Fibroblast of pulmonary artery (primary cell): ENCODE data around the gene DCTD.

Experiments used
- DNase-seq: peaks from one replicate; pipeline ENCODE4 v3.0.0-alpha.2; 2010; ENCODE audit warnings: low read depth
- H3K4me3 ChIP-seq: replicated peaks from 2 replicates; pipeline ENCODE4 v1.5.1; 2011; ENCODE audit warnings: low read depth, mild to moderate bottlenecking, control low read depth, low read length, moderate library complexity
- CTCF ChIP-seq: IDR thresholded peaks from 2 replicates; pipeline ENCODE4 v1.5.1; 2011; ENCODE audit warnings: mild to moderate bottlenecking, control low read depth, low read length, inconsistent platforms; ENCODE audit errors: missing control alignments

DCTD gene

GRCh38 chr4:182875453-182876405, 41.5 kb downstream of the DCTD start:
- no peak for DNase-seq
- H3K4me3 ChIP-seq, result no peak overlapping the region
- TF ChIP-seq CTCF, result no peak

DNA sequence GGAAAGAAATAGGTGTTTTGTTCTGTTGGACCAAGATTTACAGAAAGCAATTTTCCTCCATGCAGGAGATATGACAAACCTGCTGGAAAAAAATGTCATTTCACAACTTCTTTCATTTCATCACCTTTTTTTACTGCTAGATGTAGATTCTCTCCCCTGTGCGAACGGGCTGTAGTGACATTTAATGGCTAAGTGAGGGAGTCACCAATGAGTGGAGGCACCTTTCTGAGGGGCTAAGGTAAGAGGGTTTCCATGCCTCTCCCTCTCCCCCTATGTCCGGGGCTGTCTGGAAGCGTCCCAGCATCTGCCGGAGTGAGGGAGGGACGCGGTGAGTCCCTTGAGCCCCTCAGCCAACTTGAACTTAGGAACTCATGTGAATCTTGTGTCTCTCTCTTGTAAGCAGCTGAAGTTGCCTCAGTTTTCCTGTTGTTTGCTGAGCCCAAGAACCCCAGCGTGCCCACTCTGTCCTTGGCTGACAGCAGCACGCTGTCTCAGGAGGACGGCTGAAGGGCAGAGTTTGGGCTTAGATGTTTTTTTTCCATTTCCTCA, 42.3 kb downstream of the DCTD start:
- H3K4me3 ChIP-seq, result no peak overlapping the region
- no peak for DNase-seq
- TF ChIP-seq CTCF, result no peak

- no peak for DNase-seq
- no peak for TF ChIP-seq CTCF
- H3K4me3 ChIP-seq, result no peak overlapping the region
Measured at GRCh38 chr4:182874304-182874751, 42.9 kb downstream of the DCTD start.

DNA sequence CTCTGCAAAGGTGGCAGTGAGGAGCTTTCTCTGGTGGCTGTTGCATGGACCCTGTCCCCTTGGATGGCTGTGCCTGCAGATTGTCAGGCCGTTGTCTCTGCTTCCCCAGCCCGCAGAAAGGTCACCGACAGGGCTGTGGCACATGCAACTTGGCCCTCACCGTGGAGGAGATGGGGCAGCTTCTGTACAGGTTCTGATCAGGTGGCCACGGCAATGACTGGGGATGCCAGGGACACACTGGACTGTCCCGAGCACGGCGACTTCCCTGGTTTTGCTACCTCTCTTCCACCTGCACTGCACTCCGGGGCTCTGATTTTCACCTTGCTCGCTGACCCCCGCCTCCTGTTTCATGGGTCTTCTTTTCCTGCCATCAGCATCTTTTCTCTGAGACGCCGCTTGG, 43.5 kb downstream of the DCTD start:
- DNase-seq, result no peak
- H3K4me3 ChIP-seq, result no peak overlapping the region
- no peak for TF ChIP-seq CTCF

DNA sequence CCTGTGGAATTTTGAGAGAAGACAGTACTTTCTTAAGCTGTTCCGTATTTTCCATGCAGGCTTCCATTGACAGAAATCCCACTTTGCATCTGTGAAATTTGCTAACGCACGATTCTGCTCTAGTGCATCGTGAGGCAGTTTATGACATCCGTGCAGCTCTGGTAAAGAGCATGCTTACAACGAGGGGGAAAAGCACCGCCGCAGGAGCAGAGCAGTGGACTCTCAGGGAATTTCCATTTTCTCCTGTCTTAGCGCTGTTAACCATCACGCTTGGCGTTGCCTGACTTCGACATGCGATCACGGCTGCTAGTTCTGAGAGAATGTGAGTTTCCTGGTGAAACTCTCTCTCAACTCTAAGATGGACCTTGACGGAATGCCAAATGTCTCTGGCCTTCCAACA, 43.9 kb downstream of the DCTD start:
- no peak overlapping the region for H3K4me3 ChIP-seq
- no peak for DNase-seq
- TF ChIP-seq CTCF, result no peak

GRCh38 chr4:182872886-182873285, 44.3 kb downstream of the DCTD start:
- TF ChIP-seq CTCF, result no peak
- no peak for DNase-seq
- H3K4me3 ChIP-seq, result no peak overlapping the region

- TF ChIP-seq CTCF, result no peak
- no peak for DNase-seq
- H3K4me3 ChIP-seq, result no peak overlapping the region
Measured at GRCh38 chr4:182871616-182872015, 45.6 kb downstream of the DCTD start.
